Activated B cell treated with CpG ODN at 0.5 μM for 24 hours (primary cell): ENCODE data around the gene PLSCR4. TPM values are rescaled to one million over a fixed set of nuclear protein-coding genes. Genes with fewer than 3 reads are reported as not detected.

Source experiments
- ATAC-seq: fragments of 200-7000 bp; cut with Tn5 transposase; one replicate; pipeline ENCODE4 v1.10.0; 2021; ENCODE audit warnings: low read depth, mild to moderate bottlenecking, moderate library complexity
- CTCF ChIA-PET: fragments of 350-600 bp; sonication (Branson Sonifier 250); formaldehyde crosslinking; loops from one replicate; lab custom pipeline; 2021; ENCODE audit warnings: antibody characterized with exemption; lab: Charles Lee
- POLR2A ChIA-PET: fragments of 350-600 bp; sonication (Branson Sonifier 250); formaldehyde crosslinking; loops from one replicate; lab custom pipeline; 2021; ENCODE audit warnings: antibody characterized with exemption; lab: Charles Lee
- DNase-seq: peaks from one replicate; pipeline ENCODE4 v3.0.0; 2022
- H3K27ac Mint-ChIP-seq: one replicate; pipeline ENCODE4 v1.8.0; 2020; ENCODE audit warnings: mixed read lengths
- H3K27me3 Mint-ChIP-seq: one replicate; pipeline ENCODE4 v1.8.0; 2021; ENCODE audit warnings: mixed read lengths
- H3K36me3 Mint-ChIP-seq: one replicate; pipeline ENCODE4 v1.8.0; 2021; ENCODE audit warnings: low read depth, mixed read lengths
- H3K4me1 Mint-ChIP-seq: one replicate; pipeline ENCODE4 v1.8.0; 2021; ENCODE audit warnings: mixed read lengths
- H3K4me3 Mint-ChIP-seq: one replicate; pipeline ENCODE4 v1.8.0; 2020; ENCODE audit warnings: mild to moderate bottlenecking, mixed read lengths
- H3K9me3 Mint-ChIP-seq: one replicate; pipeline ENCODE4 v1.8.0; 2020; ENCODE audit warnings: mixed read lengths
- CTCF ChIP-seq: fragments of 200-600 bp; IDR thresholded peaks from one replicate; pipeline ENCODE4 v1.8.0; 2022; ENCODE audit warnings: antibody characterized with exemption, mild to moderate bottlenecking
- intact Hi-C: fragments of 100-400 bp; cut with micrococcal nuclease; formaldehyde crosslinking; loops from one replicate; pipeline ENCODE4 v1.15.1; 2024
- total RNA-seq: library from RNA; stranded (reverse); gene quantifications from 2 replicates; pipeline ENCODE4 v1.2.3, GENCODE V29; 2022

Gene PLSCR4
- total RNA-seq, 1 donor from 2014 or later, result not detected

GRCh38 chr3:146195605-146196004 is 55.3 kb downstream of the PLSCR4 start:
- CTCF ChIA-PET, result no interaction called here
- no peak overlapping the region for H3K4me3 Mint-ChIP-seq
- no peak for DNase-seq
- H3K27me3 Mint-ChIP-seq, result no peaks in the 10 kb centered on the region
- H3K9me3 Mint-ChIP-seq, result no peaks in the 10 kb centered on the region
- no peak for ATAC-seq
- no peaks in the 10 kb centered on the region for H3K36me3 Mint-ChIP-seq
- POLR2A ChIA-PET, result no interaction called here
- H3K27ac Mint-ChIP-seq, result no peak overlapping the region
- H3K4me1 Mint-ChIP-seq, result no peaks in the 10 kb centered on the region
- intact Hi-C loops, result loop anchor here (1.0 kb wide), 1 partner anchor 8 kb away; no protein-coding TSS in a partner anchor
- no peak for TF ChIP-seq CTCF

- POLR2A ChIA-PET, result no interaction called here
- Mint-ChIP-seq H3K4me1 (no peaks in the 10 kb centered on the region), H3K36me3 (no peaks in the 10 kb centered on the region), H3K27me3 (no peaks in the 10 kb centered on the region), H3K4me3 (no peak overlapping the region), H3K9me3 (no peaks in the 10 kb centered on the region), H3K27ac (no peak overlapping the region)
- CTCF ChIA-PET, result no interaction called here
- no peak for TF ChIP-seq CTCF
- no peak for ATAC-seq
- no peak for DNase-seq
- intact Hi-C loops, result loop anchor here (1.0 kb wide), 1 partner anchor 8 kb away; no protein-coding TSS in a partner anchor
Observed at GRCh38 chr3:146195030-146195429, 55.9 kb downstream of the PLSCR4 start.

GRCh38 chr3:146191051-146191450 is 59.9 kb downstream of the PLSCR4 start:
- no peak overlapping the region for H3K27ac Mint-ChIP-seq
- POLR2A ChIA-PET, result no interaction called here
- H3K27me3 Mint-ChIP-seq, result peaks cover 2% of the 10 kb centered on the region
- CTCF ChIA-PET, result interaction anchor here (1.1 to 3.7 kb wide), 4 partner anchors 27 to 403 kb away, joined by 3 to 52 read pairs (median 6); no protein-coding TSS in a partner anchor
- H3K4me3 Mint-ChIP-seq, result no peak overlapping the region
- H3K9me3 Mint-ChIP-seq, result no peaks in the 10 kb centered on the region
- no peaks in the 10 kb centered on the region for H3K4me1 Mint-ChIP-seq
- ATAC-seq (no peak), DNase-seq (no peak)
- no peaks in the 10 kb centered on the region for H3K36me3 Mint-ChIP-seq
- intact Hi-C loops, result no loop called here
- TF ChIP-seq CTCF, result no peak

DNA sequence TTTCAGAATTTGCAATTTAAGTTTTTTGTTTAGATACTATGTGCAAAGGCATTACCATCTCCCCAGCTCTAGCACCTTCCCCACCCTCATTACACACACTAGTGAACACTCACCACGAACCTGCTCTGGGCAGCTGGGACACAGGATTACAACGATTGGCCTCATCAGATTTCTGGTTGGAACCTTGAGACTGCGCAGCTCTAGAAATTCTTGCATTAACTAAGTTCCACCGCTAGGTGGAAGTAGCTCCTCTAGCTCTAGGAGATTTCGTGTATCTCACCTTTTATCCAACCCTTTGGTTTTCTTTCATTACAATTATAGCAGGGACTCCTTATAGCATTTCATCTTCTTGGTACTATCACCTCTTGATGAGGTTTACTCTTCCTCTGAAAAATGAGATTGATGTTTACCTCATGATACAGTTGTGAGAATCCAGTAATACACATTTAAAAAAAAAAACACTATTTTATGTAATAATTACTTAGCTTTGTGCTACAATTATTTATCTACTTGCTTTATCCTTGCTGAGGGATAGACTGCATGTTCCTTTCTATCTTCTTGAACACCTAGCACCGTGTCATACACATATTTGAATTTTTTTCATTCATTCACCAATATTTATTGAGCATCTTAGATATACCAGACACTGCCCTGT is 61.3 kb downstream of the PLSCR4 start:
- intact Hi-C loops, result loop anchor here (1.0 kb wide), 2 partner anchors 388 to 452 kb away; no protein-coding TSS in a partner anchor
- peak; percentile 79 for TF ChIP-seq CTCF
- CTCF ChIA-PET, result interaction anchor here (0.8 to 3.7 kb wide), 15 partner anchors 10 to 449 kb away, joined by 3 to 52 read pairs (median 4); no protein-coding TSS in a partner anchor
- Mint-ChIP-seq H3K27me3 (peaks cover 2% of the 10 kb centered on the region), H3K36me3 (no peaks in the 10 kb centered on the region), H3K27ac (no peak overlapping the region), H3K9me3 (no peaks in the 10 kb centered on the region), H3K4me1 (no peaks in the 10 kb centered on the region), H3K4me3 (no peak overlapping the region)
- POLR2A ChIA-PET, result no interaction called here
- DNase-seq (no peak), ATAC-seq (peak; percentile 56)

DNA sequence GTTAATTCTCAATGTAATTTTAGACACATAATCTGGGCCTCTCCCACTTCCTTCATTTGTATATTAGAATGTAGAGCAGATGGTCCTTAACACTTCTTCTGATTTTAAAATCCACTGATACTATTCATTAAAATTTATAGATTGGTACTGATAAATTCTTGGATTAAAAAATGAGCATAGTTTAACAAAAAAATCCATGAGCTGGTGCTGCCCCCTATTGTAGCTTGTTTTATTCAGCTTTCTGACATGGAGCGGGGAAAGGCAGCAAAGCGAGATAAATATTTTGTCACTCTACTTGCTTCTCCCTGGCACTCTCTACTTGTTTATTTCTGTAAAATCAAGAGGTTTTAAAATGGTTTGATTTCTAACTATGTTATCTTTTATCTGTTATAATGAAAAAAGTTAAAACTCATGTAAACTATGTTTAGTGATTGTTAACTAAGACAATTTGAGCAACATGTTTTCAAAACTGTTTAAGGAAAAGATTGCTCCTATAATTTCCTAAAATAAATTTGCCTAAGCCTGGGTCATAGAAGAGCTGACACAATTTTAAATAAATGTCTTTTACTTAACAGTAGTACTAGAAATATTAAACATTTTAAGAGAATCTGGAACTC is 63.5 kb downstream of the PLSCR4 start:
- no peak for DNase-seq
- TF ChIP-seq CTCF, result no peak
- peaks cover 4% of the 10 kb centered on the region for H3K27me3 Mint-ChIP-seq
- H3K4me1 Mint-ChIP-seq, result no peaks in the 10 kb centered on the region
- no peaks in the 10 kb centered on the region for H3K9me3 Mint-ChIP-seq
- ATAC-seq, result no peak
- H3K27ac Mint-ChIP-seq, result no peak overlapping the region
- no peak overlapping the region for H3K4me3 Mint-ChIP-seq
- intact Hi-C loops, result no loop called here
- no peaks in the 10 kb centered on the region for H3K36me3 Mint-ChIP-seq
- ChIA-PET CTCF (interaction anchor here (1.0 to 1.3 kb wide), 3 partner anchors 13 to 403 kb away, joined by 3 read pairs; no protein-coding TSS in a partner anchor), POLR2A (no interaction called here)
